HEK293 (cell line): ENCODE data around the gene ITIH3.

Experiments used
- ZNF530 ChIP-seq: fragments of 450-650 bp; formaldehyde crosslinking; IDR thresholded peaks from 2 replicates; pipeline ENCODE4 v1.5.1; 2016; ENCODE audit warnings: low read depth, missing biosample characterization, missing genetic modification characterization
- ZNF670 ChIP-seq: fragments of 450-650 bp; formaldehyde crosslinking; IDR thresholded peaks from 2 replicates; pipeline ENCODE4 v1.5.1; 2016; ENCODE audit warnings: missing biosample characterization, missing genetic modification characterization, low read depth
- TF ChIP-seq, protein P1 (sequence below): fragments of 450-650 bp; IDR thresholded peaks from 2 replicates; pipeline ENCODE4 v1.5.1; 2018; ENCODE audit warnings: missing biosample characterization, mild to moderate bottlenecking, missing genetic modification characterization
- TF ChIP-seq, protein P2 (sequence below): fragments of 450-650 bp; formaldehyde crosslinking; IDR thresholded peaks from 2 replicates; pipeline ENCODE4 v1.5.1; 2016; ENCODE audit warnings: missing biosample characterization, missing genetic modification characterization
- TF ChIP-seq, protein P3 (sequence below): fragments of 450-650 bp; formaldehyde crosslinking; IDR thresholded peaks from 2 replicates; pipeline ENCODE4 v1.5.1; 2016; ENCODE audit warnings: missing biosample characterization, missing genetic modification characterization
- TF ChIP-seq, protein P4 (sequence below): fragments of 450-650 bp; formaldehyde crosslinking; IDR thresholded peaks from 2 replicates; pipeline ENCODE4 v1.5.1; 2016; ENCODE audit warnings: missing biosample characterization, missing genetic modification characterization
- TF ChIP-seq, protein P5 (sequence below): fragments of 450-650 bp; formaldehyde crosslinking; IDR thresholded peaks from 2 replicates; pipeline ENCODE4 v1.5.1; 2016; ENCODE audit warnings: missing biosample characterization, missing genetic modification characterization, borderline replicate concordance

DNA sequence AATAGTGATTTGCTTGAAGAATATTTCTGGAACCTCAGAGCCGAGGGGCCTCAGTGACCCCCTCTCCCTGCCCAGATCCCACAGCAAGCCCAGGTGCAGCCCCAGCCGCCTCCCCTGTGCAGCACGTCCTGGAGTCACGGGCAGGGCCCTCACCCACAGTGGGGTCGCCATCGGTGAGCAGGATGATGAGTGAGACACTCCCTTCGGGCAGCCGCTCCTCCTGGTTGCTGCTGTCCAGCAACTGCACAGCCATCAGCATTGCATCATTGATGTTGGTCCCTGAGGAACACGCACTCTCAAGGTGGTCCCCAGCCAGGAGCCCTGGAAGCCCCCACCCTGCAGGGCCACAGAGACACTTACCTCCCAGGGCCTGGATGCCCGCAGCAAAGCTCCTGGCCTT lies 29.4 kb downstream of the ITIH3 start:
- TF ChIP-seq, protein P1, sequence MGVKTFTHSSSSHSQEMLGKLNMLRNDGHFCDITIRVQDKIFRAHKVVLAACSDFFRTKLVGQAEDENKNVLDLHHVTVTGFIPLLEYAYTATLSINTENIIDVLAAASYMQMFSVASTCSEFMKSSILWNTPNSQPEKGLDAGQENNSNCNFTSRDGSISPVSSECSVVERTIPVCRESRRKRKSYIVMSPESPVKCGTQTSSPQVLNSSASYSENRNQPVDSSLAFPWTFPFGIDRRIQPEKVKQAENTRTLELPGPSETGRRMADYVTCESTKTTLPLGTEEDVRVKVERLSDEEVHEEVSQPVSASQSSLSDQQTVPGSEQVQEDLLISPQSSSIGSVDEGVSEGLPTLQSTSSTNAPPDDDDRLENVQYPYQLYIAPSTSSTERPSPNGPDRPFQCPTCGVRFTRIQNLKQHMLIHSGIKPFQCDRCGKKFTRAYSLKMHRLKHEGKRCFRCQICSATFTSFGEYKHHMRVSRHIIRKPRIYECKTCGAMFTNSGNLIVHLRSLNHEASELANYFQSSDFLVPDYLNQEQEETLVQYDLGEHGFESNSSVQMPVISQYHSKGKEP (tag by site-specific recombination) = no peak
- no peak for TF ChIP-seq ZNF530
- TF ChIP-seq, protein P2, sequence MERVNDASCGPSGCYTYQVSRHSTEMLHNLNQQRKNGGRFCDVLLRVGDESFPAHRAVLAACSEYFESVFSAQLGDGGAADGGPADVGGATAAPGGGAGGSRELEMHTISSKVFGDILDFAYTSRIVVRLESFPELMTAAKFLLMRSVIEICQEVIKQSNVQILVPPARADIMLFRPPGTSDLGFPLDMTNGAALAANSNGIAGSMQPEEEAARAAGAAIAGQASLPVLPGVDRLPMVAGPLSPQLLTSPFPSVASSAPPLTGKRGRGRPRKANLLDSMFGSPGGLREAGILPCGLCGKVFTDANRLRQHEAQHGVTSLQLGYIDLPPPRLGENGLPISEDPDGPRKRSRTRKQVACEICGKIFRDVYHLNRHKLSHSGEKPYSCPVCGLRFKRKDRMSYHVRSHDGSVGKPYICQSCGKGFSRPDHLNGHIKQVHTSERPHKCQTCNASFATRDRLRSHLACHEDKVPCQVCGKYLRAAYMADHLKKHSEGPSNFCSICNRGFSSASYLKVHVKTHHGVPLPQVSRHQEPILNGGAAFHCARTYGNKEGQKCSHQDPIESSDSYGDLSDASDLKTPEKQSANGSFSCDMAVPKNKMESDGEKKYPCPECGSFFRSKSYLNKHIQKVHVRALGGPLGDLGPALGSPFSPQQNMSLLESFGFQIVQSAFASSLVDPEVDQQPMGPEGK (tag by site-specific recombination) = no peak
- TF ChIP-seq, protein P3, sequence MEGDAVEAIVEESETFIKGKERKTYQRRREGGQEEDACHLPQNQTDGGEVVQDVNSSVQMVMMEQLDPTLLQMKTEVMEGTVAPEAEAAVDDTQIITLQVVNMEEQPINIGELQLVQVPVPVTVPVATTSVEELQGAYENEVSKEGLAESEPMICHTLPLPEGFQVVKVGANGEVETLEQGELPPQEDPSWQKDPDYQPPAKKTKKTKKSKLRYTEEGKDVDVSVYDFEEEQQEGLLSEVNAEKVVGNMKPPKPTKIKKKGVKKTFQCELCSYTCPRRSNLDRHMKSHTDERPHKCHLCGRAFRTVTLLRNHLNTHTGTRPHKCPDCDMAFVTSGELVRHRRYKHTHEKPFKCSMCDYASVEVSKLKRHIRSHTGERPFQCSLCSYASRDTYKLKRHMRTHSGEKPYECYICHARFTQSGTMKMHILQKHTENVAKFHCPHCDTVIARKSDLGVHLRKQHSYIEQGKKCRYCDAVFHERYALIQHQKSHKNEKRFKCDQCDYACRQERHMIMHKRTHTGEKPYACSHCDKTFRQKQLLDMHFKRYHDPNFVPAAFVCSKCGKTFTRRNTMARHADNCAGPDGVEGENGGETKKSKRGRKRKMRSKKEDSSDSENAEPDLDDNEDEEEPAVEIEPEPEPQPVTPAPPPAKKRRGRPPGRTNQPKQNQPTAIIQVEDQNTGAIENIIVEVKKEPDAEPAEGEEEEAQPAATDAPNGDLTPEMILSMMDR (tag by site-specific recombination) = no peak
- TF ChIP-seq, protein P4, sequence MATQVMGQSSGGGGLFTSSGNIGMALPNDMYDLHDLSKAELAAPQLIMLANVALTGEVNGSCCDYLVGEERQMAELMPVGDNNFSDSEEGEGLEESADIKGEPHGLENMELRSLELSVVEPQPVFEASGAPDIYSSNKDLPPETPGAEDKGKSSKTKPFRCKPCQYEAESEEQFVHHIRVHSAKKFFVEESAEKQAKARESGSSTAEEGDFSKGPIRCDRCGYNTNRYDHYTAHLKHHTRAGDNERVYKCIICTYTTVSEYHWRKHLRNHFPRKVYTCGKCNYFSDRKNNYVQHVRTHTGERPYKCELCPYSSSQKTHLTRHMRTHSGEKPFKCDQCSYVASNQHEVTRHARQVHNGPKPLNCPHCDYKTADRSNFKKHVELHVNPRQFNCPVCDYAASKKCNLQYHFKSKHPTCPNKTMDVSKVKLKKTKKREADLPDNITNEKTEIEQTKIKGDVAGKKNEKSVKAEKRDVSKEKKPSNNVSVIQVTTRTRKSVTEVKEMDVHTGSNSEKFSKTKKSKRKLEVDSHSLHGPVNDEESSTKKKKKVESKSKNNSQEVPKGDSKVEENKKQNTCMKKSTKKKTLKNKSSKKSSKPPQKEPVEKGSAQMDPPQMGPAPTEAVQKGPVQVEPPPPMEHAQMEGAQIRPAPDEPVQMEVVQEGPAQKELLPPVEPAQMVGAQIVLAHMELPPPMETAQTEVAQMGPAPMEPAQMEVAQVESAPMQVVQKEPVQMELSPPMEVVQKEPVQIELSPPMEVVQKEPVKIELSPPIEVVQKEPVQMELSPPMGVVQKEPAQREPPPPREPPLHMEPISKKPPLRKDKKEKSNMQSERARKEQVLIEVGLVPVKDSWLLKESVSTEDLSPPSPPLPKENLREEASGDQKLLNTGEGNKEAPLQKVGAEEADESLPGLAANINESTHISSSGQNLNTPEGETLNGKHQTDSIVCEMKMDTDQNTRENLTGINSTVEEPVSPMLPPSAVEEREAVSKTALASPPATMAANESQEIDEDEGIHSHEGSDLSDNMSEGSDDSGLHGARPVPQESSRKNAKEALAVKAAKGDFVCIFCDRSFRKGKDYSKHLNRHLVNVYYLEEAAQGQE (tag by site-specific recombination) = peak; percentile 52; the same call in 1 of the 2 replicates
- TF ChIP-seq ZNF670 (tag by site-specific recombination) = no peak
- TF ChIP-seq, protein P5, sequence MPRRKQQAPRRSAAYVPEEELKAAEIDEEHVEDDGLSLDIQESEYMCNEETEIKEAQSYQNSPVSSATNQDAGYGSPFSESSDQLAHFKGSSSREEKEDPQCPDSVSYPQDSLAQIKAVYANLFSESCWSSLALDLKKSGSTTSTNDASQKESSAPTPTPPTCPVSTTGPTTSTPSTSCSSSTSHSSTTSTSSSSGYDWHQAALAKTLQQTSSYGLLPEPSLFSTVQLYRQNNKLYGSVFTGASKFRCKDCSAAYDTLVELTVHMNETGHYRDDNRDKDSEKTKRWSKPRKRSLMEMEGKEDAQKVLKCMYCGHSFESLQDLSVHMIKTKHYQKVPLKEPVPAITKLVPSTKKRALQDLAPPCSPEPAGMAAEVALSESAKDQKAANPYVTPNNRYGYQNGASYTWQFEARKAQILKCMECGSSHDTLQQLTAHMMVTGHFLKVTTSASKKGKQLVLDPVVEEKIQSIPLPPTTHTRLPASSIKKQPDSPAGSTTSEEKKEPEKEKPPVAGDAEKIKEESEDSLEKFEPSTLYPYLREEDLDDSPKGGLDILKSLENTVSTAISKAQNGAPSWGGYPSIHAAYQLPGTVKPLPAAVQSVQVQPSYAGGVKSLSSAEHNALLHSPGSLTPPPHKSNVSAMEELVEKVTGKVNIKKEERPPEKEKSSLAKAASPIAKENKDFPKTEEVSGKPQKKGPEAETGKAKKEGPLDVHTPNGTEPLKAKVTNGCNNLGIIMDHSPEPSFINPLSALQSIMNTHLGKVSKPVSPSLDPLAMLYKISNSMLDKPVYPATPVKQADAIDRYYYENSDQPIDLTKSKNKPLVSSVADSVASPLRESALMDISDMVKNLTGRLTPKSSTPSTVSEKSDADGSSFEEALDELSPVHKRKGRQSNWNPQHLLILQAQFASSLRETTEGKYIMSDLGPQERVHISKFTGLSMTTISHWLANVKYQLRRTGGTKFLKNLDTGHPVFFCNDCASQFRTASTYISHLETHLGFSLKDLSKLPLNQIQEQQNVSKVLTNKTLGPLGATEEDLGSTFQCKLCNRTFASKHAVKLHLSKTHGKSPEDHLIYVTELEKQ = no peak
